Spleen (tissue), 7 donors: Measurements from ENCODE around the gene EML6.

Experiments used
- POLR2A ChIP-seq, 3 donors: fragments of 450-650 bp; IDR thresholded peaks; one replicate each; pipeline ENCODE4 v1.5.1; 2017; ENCODE audit warnings: antibody characterized with exemption in 3 of 3, mild to moderate bottlenecking in 1 of 3
- POLR2AphosphoS5 ChIP-seq, 3 donors: sonication (generic); formaldehyde crosslinking; IDR thresholded peaks; one replicate each; pipeline ENCODE4 v1.5.1; 2017; ENCODE audit warnings: antibody characterized with exemption in 3 of 3
- TF ChIP-seq, protein P1 (sequence below), 11 experiments: fragments of 200-600 bp in 7 of 11; fragments of 450-650 bp in 4 of 11; sonication (generic) in 4 of 11; IDR thresholded peaks in 8 of 11; conservative IDR thresholded peaks in 3 of 11; 1 replicate in 7 of 11; 2 replicates in 4 of 11; pipeline versions ENCODE4 v1.4.0 to v1.8.0; 2016 to 2021; ENCODE audit warnings: antibody characterized with exemption in 11 of 11, inconsistent platforms in 4 of 11, mild to moderate bottlenecking in 1 of 11
- donor health status: DM: no; HTN: no; CAD: no; lungs with moderate emphysema.
- donor health status: DM: no; HTN: no; CAD: no.
- donor health status: DM: no; HTN: no; CAD: no.

DNA sequence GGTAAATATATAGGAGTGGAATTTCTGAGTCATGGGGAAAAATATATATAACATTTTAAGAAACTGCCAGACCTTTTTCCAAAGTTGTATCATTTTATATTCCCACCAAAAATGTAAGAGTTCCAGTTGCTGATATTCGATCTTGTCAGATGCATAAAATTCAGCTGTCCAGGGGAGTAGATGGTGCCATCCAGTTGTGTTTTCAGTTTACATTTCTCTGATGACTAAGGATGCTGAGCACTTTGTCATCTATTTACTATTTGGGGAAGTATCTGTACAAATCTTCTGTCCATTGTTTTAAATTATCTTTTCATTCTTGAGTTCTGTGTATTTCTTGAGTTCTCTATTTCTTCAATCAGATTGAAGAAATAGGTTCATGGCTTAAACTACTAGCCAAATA, 200.7 kb downstream of the EML6 start:
- TF ChIP-seq, protein P1, sequence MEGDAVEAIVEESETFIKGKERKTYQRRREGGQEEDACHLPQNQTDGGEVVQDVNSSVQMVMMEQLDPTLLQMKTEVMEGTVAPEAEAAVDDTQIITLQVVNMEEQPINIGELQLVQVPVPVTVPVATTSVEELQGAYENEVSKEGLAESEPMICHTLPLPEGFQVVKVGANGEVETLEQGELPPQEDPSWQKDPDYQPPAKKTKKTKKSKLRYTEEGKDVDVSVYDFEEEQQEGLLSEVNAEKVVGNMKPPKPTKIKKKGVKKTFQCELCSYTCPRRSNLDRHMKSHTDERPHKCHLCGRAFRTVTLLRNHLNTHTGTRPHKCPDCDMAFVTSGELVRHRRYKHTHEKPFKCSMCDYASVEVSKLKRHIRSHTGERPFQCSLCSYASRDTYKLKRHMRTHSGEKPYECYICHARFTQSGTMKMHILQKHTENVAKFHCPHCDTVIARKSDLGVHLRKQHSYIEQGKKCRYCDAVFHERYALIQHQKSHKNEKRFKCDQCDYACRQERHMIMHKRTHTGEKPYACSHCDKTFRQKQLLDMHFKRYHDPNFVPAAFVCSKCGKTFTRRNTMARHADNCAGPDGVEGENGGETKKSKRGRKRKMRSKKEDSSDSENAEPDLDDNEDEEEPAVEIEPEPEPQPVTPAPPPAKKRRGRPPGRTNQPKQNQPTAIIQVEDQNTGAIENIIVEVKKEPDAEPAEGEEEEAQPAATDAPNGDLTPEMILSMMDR (IDR thresholded peaks at IDR 0.05 in 8 of 11, conservative IDR thresholded peaks at IDR 0.05 in 3 of 11): no peak
- no peak for TF ChIP-seq POLR2AphosphoS5 (IDR thresholded peaks at IDR 0.05)
- no peak for TF ChIP-seq POLR2A (IDR thresholded peaks at IDR 0.05)
